KMS-11 (cell line): ENCODE data around the gene KLHL6.

Experiments used
- H2AFZ ChIP-seq: fragments of 200-600 bp; sonication (generic); 2 replicates; pipeline ENCODE4 v1.6.1; 2016; ENCODE audit warnings: antibody characterized with exemption, mixed run types, low read depth
- H3K27ac ChIP-seq: fragments of 200-600 bp; sonication (generic); 2 replicates; pipeline ENCODE4 v1.6.1; 2016; ENCODE audit warnings: mild to moderate bottlenecking, mixed run types
- H3K27me3 ChIP-seq: fragments of 200-600 bp; sonication (generic); 2 replicates; pipeline ENCODE4 v1.6.1; 2017; ENCODE audit warnings: mild to moderate bottlenecking, low read depth, mixed run types, moderate library complexity; ENCODE audit not compliant: insufficient read depth
- H3K36me3 ChIP-seq: fragments of 200-600 bp; sonication (generic); 2 replicates; pipeline ENCODE4 v1.6.1; 2017; ENCODE audit warnings: mild to moderate bottlenecking, mixed run types; ENCODE audit not compliant: insufficient read depth
- H3K4me1 ChIP-seq: fragments of 200-600 bp; sonication (generic); 2 replicates; pipeline ENCODE4 v1.6.1; 2016; ENCODE audit warnings: mild to moderate bottlenecking, low read depth, mixed run types; ENCODE audit not compliant: poor library complexity, severe bottlenecking
- H3K4me2 ChIP-seq: fragments of 200-600 bp; sonication (generic); 2 replicates; pipeline ENCODE4 v1.7.0; 2016; ENCODE audit warnings: mild to moderate bottlenecking, mixed run types
- H3K4me3 ChIP-seq: fragments of 200-600 bp; sonication (generic); IDR thresholded peaks from 2 replicates; pipeline ENCODE4 v1.6.1; 2017; ENCODE audit warnings: low read depth, low read length, mixed read lengths; ENCODE audit not compliant: insufficient read depth
- H3K79me2 ChIP-seq: fragments of 200-600 bp; sonication (generic); 2 replicates; pipeline ENCODE4 v1.6.1; 2016; ENCODE audit warnings: low read depth, mixed run types; ENCODE audit not compliant: insufficient read depth
- H3K9ac ChIP-seq: fragments of 200-600 bp; sonication (generic); 2 replicates; pipeline ENCODE4 v1.6.1; 2016; ENCODE audit warnings: mild to moderate bottlenecking, mixed run types
- H4K20me1 ChIP-seq: fragments of 200-600 bp; sonication (generic); 2 replicates; pipeline ENCODE4 v1.6.1; 2016; ENCODE audit warnings: mild to moderate bottlenecking, mixed run types; ENCODE audit not compliant: insufficient read depth
- CTCF ChIP-seq: fragments of 200-600 bp; sonication (generic); conservative IDR thresholded peaks from 2 replicates; pipeline ENCODE4 v1.6.1; 2017; ENCODE audit warnings: low read depth, mild to moderate bottlenecking, antibody characterized with exemption, low read length, moderate library complexity, mixed read lengths

KLHL6 gene

DNA sequence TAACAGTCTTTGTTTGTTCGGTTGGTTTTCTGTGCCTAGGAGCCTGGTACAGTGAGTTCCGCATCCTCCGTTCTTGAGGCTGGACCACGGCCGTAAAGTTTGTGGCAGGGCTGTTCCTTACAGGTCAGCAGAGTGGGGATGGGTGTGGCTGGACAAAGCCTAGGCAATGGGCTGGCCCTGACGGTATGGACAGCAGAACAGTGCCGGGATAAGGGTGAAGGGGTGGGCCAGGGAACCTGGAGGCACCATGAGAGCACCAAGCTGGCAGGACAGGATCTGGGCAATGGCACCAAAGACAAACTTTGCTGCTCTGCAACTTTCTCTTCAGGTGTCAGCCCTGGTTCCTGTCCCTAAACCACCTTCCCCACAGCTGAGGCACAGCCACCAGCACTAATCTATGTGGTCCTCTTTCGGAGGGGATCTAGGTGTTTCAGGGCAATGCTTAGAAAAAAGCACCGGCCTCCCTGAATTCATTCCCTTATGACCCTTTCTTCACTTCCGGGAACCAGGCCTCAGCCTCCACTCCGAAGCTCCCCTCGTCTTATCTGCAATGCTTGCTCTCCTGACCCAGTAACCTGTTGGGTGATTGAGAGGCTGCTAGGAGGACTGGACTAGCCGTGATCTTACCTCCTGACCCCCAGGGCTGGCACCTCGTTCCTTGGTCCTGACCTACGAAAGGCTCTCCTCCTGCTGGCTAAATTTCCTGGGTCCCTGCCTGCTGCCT, 54.4 kb downstream of the KLHL6 start:
- no peak overlapping the region for H3K4me3 ChIP-seq
- H3K4me2 ChIP-seq: no peak overlapping the region
- TF ChIP-seq CTCF: no peak
- no peaks in the 10 kb centered on the region for H3K36me3 ChIP-seq
- no peaks in the 10 kb centered on the region for H3K79me2 ChIP-seq
- H3K4me1 ChIP-seq: no peaks in the 10 kb centered on the region
- no peaks in the 10 kb centered on the region for H4K20me1 ChIP-seq
- H3K27me3 ChIP-seq: no peaks in the 10 kb centered on the region
- no peak overlapping the region for H3K27ac ChIP-seq
- no peak overlapping the region for H3K9ac ChIP-seq
- no peak overlapping the region for H2AFZ ChIP-seq

DNA sequence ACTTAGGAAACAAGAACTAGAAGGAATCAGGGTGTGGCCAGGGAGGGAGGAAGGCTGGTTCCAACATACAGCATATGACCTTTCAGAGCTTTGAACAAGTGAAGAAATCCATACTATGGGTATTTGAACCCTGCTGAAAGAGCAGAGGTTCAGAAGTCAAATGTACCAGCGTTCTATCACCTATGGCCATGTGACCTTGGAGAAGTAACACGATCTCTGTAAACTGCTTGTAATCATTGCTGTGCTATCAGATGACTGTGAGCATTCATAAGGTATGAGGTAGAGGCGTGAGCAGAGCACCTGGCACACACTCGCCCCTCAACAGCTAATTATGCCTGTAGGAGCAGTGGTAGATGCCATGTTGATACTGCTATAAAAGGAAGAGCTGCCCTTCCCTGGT, 55.2 kb downstream of the KLHL6 start:
- H3K36me3 ChIP-seq: no peaks in the 10 kb centered on the region
- no peak overlapping the region for H2AFZ ChIP-seq
- H3K4me3 ChIP-seq: no peak overlapping the region
- no peaks in the 10 kb centered on the region for H3K4me1 ChIP-seq
- no peak for TF ChIP-seq CTCF
- no peak overlapping the region for H3K9ac ChIP-seq
- no peaks in the 10 kb centered on the region for H3K27me3 ChIP-seq
- H4K20me1 ChIP-seq: no peaks in the 10 kb centered on the region
- H3K4me2 ChIP-seq: no peak overlapping the region
- no peaks in the 10 kb centered on the region for H3K79me2 ChIP-seq
- H3K27ac ChIP-seq: no peak overlapping the region

DNA sequence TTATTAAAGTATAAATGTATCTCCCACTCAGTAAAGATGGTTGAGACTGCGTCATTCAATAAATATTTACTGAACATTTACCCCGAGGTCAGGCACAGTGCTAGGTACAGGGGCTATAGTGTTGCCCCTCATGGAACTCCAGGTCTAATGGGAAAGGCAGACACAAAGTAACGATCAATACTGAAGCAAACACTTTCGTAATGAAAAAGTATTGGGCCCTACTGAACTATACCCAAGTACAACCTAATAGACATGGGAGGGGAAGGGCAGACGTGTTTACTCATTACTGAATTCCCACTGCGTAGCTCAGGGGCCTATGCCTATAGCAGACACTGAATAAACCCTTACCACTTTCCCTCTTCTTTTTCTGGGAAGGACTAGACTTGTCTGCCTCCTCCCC, 56.9 kb downstream of the KLHL6 start:
- Histone ChIP-seq H3K4me2 (no peak overlapping the region), H4K20me1 (no peaks in the 10 kb centered on the region), H3K79me2 (no peaks in the 10 kb centered on the region), H2AFZ (no peak overlapping the region), H3K9ac (no peak overlapping the region), H3K4me3 (no peak overlapping the region), H3K4me1 (no peaks in the 10 kb centered on the region), H3K27ac (no peak overlapping the region), H3K36me3 (no peaks in the 10 kb centered on the region), H3K27me3 (no peaks in the 10 kb centered on the region)
- no peak for TF ChIP-seq CTCF

- H3K4me3 ChIP-seq: no peak overlapping the region
- no peaks in the 10 kb centered on the region for H3K27me3 ChIP-seq
- no peak overlapping the region for H3K27ac ChIP-seq
- no peaks in the 10 kb centered on the region for H3K79me2 ChIP-seq
- H3K36me3 ChIP-seq: no peaks in the 10 kb centered on the region
- H3K4me1 ChIP-seq: no peaks in the 10 kb centered on the region
- TF ChIP-seq CTCF: no peak
- no peak overlapping the region for H3K9ac ChIP-seq
- no peak overlapping the region for H2AFZ ChIP-seq
- H4K20me1 ChIP-seq: no peaks in the 10 kb centered on the region
- H3K4me2 ChIP-seq: no peak overlapping the region
These were observed 58.2 kb downstream of the KLHL6 start for GRCh38 chr3:183497313-183497712.
